ENCODE data around the gene IFRD1.

- TF ChIP-seq CTCF (conservative IDR thresholded peaks at IDR 0.05 in 1 of 2, IDR thresholded peaks at IDR 0.05 in 1 of 2; ENCODE audit: extremely low read depth in 1 of 2, insufficient read depth in 1 of 2, low read depth in 1 of 2, low read length in 2 of 2) (no peak), EZH2 (IDR thresholded peaks at IDR 0.05; ENCODE audit: borderline replicate concordance, low read length) (no peak)
These were observed 41.9 kb downstream of the IFRD1 start for GRCh38 chr7:112492186-112492585.
